GM21447 (cell line): Measurements from ENCODE around the gene ARID3A.

ENCODE experiments used
- ATAC-seq: cut with Tn5 transposase; IDR thresholded peaks from one replicate; pipeline ENCODE4 v1.9.1; 2021; ENCODE audit not compliant: unreplicated experiment

The ARID3A gene

DNA sequence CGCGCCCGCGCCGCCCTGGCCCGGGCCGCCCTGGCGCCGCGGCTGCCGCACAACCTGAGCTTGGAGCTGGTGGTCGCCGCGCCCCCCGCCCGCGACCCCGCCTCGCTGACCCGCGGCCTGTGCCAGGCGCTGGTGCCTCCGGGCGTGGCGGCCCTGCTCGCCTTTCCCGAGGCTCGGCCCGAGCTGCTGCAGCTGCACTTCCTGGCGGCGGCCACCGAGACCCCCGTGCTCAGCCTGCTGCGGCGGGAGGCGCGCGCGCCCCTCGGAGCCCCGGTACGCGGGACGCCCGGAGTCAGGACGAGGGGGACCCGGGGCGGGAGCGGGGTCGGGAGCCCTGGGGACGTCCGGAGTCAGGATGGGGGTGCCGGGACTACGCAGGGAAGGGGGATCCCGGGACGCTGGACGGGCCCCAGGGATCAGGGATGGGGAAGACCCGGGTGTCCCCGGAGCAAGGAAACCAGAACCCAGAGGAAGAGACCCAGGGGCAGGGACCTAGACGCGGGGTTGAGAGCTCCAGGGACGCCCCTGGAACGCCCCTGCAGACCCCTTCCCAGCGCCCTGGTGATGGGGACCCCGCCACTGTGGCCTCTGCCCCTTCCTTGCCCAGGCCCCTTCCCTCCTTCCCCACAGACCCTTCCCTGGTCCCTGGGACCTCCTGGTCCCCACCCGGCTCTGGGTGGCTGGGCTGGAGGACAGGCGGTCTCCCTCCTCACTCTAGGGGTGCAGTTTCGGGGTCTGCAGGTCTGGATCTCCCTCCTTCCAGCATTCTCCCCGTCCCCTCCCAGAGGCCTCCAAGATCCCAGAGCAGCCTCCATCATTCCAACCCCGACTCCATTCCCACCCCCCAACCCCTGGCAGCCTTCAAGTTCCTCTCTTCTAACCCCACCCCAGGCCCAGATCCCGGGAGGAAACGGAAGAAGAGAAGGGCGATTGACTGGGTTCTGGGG, 75.0 kb downstream of the ARID3A start:
- ATAC-seq, result no peak

DNA sequence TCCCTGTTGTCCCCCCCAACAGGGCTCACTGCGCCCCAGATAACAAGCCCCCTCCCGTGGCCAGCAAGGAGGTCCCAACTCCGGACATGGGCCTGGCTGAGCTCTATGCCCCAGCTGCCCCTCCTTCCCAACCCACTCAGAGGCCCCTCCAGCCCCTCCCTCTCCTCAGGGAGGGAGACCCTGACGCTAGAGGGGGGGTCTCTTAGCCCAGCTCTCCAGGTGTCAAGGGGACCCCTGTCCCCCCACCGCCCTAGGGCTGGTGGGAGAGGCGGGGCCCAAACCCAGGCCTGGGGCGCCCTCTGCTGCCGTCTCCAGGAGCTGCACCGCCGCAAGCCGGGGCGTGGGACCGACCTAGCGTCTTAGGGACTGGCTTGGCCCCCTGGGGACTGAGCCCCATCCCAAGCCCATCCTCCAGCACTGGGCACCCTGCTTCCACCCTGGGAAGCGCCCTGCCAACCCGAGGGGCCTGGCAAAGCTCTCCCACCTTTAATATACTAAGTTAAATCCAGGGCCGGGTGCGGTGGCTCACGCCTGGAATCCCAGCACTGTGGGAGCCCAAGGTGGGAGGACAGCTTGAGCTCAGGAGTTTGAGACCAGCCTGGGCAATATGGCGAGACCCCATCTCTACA, 75.8 kb downstream of the ARID3A start:
- no peak for ATAC-seq

DNA sequence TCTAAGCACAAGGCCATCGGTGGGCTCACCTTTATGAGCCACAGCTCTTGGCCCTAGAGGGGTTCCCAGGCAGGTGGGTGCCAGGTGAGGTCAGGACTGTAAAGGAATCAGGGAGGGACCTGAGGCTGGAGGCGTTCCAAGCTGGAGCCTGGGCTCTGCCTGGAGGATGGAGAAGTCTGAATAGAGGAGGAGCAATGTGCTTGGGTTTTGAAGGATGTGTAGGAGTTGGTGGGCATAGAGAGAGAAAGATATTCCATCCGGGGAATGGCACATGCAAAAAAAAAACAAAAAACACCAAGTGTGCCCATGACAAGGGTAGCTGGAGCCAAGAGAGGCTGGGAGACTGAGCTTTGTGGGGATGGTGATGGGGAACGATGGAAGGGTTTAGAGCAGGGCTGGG, 76.8 kb downstream of the ARID3A start:
- ATAC-seq, result no peak

DNA sequence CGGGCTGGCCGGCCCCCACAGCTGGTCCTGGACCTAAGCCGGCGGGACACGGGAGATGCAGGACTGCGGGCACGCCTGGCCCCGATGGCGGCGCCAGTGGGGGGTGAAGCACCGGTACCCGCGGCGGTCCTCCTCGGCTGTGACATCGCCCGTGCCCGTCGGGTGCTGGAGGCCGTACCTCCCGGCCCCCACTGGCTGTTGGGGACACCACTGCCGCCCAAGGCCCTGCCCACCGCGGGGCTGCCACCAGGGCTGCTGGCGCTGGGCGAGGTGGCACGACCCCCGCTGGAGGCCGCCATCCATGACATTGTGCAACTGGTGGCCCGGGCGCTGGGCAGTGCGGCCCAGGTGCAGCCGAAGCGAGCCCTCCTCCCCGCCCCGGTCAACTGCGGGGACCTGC, 77.4 kb downstream of the ARID3A start:
- ATAC-seq, result no peak

DNA sequence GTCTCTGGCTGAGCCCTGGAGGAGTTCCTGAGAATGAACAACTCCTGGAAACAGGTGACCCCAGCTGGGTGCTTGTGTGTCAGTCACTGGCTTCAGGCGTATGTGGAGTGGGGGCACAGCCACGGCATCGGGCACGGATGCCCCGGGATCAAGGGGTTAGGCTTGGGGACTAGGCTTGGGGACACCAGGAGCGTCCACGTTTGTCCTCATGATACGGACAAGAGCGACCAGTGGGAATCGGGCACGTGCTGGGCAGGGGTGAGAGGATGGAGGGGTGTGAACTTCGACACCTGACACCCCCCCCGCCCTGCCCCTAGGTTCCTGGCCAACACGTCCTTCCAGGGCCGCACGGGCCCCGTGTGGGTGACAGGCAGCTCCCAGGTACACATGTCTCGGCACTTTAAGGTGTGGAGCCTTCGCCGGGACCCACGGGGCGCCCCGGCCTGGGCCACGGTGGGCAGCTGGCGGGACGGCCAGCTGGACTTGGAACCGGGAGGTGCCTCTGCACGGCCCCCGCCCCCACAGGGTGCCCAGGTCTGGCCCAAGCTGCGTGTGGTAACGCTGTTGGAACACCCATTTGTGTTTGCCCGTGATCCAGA, 78.5 kb downstream of the ARID3A start:
- no peak for ATAC-seq

DNA sequence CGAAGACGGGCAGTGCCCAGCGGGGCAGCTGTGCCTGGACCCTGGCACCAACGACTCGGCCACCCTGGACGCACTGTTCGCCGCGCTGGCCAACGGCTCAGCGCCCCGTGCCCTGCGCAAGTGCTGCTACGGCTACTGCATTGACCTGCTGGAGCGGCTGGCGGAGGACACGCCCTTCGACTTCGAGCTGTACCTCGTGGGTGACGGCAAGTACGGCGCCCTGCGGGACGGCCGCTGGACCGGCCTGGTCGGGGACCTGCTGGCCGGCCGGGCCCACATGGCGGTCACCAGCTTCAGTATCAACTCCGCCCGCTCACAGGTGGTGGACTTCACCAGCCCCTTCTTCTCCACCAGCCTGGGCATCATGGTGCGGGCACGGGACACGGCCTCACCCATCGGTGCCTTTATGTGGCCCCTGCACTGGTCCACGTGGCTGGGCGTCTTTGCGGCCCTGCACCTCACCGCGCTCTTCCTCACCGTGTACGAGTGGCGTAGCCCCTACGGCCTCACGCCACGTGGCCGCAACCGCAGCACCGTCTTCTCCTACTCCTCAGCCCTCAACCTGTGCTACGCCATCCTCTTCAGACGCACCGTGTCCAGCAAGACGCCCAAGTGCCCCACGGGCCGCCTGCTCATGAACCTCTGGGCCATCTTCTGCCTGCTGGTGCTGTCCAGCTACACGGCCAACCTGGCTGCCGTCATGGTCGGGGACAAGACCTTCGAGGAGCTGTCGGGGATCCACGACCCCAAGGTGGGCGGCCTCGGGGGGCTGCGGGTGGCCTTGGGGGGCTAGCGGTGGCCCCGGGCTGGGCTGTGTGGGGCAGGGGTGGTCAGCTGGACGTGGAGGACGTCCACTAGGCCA, 79.2 kb downstream of the ARID3A start:
- ATAC-seq, result no peak

DNA sequence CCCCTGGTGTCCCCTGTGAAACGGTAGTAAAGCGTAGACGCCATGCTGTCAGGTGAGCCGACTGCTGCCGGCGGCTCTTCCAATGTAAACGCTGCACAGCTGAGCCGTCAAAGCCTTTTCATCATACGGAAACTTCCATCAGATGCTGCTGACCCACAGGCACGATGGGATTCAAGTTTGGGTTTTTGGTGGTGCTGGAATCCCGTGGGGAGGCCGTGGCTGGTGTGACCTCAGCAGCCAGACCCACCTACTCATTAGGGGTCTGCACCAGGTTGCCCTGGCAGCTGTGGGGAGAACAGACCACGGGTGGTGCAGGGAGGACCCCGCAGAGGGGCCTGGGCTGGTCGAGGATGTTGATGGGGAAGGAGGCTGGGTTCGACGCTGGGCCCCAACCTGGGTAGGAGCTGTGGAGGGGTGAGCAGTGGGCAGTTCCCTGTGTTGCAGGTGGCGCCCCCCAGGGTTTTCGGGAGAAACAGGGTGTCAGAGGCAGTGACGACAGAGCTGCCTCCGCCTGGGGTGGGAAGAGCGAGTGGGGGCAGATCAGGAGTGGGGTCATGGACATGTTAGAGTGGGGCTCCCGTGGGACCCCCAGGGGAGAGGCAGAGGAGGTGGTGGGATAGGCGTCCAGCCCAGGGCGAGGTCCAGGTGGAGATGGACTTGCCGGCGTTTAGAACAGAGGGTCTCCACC, 81.0 kb downstream of the ARID3A start:
- ATAC-seq, result no peak

DNA sequence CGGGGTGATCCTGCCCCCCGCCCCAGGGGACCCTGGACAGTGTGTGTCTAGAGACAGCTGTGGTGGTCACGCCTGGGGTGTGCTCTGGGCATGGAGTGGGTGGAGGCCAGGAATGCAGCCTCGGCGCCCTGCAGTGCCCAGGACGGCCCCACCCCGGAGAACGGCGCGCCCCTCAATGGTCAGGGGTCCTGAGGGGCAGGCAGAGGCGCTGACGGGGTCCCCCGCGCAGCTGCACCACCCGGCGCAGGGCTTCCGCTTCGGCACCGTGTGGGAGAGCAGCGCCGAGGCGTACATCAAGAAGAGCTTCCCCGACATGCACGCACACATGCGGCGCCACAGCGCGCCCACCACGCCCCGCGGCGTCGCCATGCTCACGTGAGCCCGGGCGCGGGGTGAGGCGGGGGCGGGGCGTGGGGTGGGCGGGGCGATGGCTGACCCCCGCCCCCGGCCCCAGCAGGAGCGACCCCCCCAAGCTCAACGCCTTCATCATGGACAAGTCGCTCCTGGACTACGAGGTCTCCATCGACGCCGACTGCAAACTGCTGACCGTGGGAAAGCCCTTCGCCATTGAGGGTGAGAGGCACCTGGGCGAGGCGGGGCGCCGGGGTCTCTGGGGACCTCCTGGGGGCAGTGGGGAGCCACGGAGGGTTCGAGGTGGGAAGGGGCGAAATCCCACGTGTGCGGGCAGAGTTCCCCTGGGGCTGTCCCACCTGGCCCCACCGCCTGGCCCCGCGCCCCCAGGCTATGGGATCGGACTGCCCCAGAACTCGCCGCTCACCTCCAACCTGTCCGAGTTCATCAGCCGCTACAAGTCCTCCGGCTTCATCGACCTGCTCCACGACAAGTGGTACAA, 81.8 kb downstream of the ARID3A start:
- no peak for ATAC-seq

DNA sequence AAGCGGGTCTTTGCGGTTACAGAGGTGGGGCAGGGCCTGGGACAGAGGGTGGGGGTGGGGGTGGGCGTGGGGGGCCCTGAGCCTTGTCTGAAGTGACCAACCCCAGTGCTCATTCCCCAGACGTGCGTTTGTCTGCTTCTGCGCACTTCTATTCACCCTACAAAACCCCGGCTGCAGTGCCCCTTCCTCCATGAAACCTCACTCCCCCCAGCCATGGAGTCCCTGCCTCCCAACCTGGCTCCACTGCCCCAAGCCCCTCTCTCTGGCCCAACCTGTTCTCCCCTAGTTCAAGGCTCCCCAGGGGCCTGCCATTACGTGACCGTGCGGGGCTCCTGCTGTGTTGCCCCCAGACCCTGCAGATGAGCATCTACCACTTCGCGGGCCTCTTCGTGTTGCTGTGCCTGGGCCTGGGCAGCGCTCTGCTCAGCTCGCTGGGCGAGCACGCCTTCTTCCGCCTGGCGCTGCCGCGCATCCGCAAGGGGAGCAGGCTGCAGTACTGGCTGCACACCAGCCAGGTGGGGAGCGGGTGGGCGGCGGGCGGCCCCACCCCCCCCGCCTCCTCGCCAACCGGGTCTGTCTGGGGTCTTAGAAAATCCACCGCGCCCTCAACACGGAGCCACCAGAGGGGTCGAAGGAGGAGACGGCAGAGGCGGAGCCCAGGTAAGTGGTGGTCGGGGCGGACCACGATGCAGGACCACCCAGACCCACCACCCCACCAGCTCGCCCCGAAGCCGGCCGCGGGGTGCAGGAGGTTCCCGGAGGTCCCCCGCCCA, 82.6 kb downstream of the ARID3A start:
- no peak for ATAC-seq

DNA sequence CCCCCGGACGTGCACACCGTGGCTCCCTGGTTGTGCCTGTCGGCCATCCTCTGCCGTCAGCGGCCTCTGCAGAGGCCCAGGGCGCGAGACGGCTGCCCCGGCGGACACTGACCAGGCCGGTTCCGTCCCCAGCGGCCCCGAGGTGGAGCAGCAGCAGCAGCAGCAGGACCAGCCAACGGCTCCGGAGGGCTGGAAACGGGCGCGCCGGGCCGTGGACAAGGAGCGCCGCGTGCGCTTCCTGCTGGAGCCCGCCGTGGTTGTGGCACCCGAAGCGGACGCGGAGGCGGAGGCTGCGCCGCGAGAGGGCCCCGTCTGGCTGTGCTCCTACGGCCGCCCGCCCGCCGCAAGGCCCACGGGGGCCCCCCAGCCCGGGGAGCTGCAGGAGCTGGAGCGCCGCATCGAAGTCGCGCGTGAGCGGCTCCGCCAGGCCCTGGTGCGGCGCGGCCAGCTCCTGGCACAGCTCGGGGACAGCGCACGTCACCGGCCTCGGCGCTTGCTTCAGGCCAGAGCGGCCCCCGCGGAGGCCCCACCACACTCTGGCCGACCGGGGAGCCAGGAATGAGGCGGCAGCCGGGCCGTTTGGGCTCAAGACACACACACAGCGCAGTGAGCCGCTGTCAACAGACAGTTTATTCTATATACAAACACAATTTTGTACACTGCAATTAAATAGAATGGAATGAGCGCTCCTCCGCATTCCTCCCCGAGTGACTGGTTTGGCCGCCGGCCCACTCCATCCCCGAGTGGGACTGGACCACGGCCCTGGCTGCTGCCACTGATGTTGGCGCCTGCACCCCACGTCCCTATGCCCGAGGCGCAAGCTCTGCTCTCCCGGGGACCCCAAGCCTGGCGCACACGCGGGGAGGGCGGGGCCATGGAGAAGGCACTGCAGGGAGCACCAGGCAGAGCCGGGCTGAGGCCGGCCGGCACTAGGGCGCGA, 83.5 kb downstream of the ARID3A start:
- ATAC-seq, result no peak

DNA sequence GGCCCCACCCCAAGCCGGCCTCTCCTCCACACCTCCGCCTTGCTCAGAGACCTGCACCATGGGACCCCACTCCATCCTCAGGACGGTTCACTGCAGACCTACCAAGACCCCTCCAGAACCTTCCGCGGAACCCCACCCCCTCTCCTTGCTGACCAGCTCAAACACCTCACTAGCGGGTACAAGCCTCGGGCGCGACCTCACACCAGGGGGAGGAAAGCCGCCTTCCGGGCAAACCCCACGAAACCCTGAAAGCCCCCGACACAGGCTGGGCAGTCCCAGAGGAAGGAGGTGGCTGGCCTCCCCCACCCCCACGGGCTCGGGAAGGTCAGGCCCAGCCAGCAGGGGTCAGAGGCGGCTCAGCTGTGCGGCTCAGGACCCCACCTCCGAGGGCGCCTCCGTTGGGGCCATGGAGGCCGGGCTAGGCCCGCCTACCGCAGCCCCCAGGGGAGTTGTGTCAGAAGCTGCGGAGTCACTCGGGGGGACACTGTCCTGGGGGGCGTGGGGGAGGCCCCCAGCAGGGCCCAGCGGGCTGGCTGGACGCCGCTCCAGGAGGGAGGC, 84.2 kb downstream of the ARID3A start:
- no peak for ATAC-seq

DNA sequence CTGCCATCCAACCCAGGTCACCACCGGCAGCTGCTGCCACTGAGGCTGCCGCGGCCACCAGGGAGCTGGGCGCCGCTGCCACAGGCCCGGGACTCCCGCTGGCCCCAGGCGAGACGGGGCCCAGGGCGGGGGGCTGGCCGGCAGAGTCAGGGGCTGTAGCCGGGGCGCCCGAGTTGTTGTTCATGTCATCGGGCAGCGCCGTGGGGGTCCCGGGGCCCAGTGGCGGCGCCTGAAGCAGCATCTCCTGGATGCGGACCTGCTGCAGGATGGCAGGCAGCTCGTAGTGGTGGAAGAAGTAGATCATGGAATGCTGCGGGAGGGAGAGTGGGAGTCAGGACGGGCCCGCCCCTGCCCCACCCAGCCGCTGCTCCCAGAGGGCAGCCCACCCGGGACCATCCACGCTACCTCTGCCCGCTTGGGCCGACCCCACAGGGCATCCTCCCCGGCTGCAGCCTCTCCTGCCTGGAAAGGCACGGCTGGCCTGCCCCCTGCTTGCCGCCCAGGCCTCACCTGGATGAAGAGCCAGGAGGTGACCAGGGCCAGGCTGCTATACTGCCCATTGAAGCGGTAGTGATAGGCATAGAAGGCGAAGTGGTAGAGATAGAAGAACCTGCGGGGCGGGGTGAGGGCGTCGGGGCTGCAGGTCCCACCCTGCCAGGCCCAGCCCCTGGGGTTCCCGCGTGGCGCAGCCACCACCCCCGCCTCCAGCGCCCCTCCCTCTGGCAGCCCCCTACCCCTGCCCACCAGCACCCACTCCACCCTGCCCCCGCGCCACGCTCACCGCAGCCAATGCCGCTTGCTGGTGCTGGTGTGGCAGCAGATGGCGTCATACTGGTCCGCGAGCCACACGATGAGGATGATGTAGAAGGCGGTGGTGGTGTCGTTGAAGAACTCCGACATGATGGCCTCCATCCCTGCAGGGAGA, 85.0 kb downstream of the ARID3A start:
- ATAC-seq, result no peak

DNA sequence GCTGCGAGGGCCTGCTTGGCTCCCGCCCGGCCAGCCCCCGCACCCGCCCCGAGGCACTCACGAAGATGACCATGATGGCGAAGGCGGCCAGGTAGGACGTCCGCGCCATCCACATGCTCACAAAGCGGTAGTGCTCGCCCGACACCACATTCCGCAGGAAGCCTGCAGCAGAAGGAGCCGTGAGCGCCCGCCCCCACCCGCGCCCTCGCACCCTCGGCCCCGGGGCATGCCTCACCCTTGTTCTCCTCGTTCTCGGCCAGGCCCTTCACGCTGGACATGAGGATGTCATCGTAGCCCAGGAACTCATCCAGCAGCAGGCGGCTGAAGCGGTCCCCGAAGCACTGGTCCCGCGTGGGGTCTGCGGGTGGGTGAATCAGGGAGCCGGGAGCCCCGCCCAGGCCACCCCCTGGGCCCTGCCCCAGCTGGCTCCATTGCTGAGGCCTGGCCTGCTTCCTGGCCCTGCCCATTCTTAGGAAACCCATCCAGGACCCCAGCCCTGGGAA, 86.0 kb downstream of the ARID3A start:
- ATAC-seq, result no peak

DNA sequence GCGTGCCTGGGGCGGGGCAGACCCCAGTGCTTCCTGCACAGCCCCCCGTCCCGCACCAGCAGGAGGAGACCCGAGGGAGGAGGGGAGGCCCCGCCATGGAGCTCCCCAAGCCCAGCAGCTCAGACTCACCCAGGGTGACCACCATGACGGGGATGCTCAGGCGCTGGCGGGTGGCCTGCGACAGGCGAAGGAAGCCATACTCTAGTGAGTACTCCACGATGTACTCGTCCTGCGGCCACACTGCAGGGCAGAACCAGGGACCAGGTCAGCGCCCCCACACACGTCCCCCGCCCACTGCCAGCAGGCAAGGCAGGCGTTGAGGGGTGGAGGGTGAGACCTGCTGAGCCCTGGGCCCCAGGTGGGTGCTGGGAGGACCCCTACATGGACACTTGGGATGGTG, 86.5 kb downstream of the ARID3A start:
- ATAC-seq, result no peak

DNA sequence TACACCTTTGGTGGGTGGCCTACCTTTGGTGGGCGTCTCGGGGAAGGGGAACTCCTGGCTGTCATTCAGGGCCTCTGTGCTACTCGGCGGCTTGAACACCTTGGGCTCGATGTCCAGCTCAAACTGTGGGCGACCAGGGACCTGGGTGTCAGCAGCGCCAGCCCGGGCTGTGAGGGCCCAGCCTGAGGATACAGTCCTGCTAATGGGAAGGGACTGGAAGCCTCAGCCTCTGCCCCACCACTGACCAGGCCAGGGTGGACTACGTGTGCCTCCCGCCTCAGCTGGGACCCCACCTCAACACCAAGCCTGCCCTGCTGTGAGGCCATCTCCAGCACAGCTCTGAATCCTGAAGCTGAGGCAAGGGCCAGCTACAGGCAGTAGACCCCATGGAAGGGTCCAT, 87.4 kb downstream of the ARID3A start:
- ATAC-seq, result no peak
